Measurements from ENCODE around the gene SLC26A9. TPM values are rescaled to one million over a fixed set of nuclear protein-coding genes. Genes with fewer than 3 reads are reported as not detected.

The SLC26A9 gene
- total RNA-seq, 1 experiment from 2014 or later, result not detected

DNA sequence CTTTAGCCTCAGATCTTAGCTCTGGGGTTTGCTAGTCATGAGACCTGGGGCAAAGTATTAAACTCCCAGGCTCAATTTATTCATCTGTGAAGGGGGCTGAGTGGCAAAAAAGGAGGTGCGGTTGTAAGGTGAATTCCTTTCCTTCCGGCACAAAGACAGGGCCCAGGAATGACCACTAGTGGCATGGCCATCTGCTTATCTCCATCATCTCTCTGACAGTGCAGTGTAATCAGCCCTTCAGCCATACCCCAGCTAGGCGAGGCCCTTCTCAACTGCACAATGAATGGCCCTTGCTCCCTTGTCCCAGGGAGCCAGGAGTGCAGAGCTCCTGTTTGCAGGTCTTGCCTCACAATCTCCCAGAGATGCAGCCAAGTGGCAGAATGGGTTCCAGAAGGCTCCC, 5.6 kb upstream of the SLC26A9 start:
- no peaks in the 10 kb centered on the region for H3K9me3 ChIP-seq (ENCODE audit: low read length)
- no peak for ATAC-seq
- H3K4me2 ChIP-seq (ENCODE audit: low read length), result no peak overlapping the region
- DNase-seq, result no peak
- H3K9ac ChIP-seq (ENCODE audit: low read length), result no peak overlapping the region
- peaks cover 39% of the 10 kb centered on the region for H3K27me3 ChIP-seq (ENCODE audit: low read length)
- no peaks in the 10 kb centered on the region for H3K9me2 ChIP-seq (replicated peaks; ENCODE audit: low read length)
- CTCF ChIA-PET, result no interaction called here
- intact Hi-C loops (cut with micrococcal nuclease), result no loop called here
- H3K27ac ChIP-seq (ENCODE audit: low read length), result no peak overlapping the region
- no peak overlapping the region for H2AFZ ChIP-seq (ENCODE audit: low read length)
- H3F3A ChIP-seq (ENCODE audit: low read length, unreplicated experiment), result no peaks in the 10 kb centered on the region
- BruUV-seq (replicated peaks), result no TSS peak
- no peak overlapping the region for H3K4me3 ChIP-seq (ENCODE audit: low read length)
- no peaks in the 10 kb centered on the region for H3K36me3 ChIP-seq (ENCODE audit: low read depth, low read length)
- peaks cover 17% of the 10 kb centered on the region for H3K4me1 ChIP-seq (ENCODE audit: insufficient read depth, low read length)
- TF ChIP-seq CTCF (conservative IDR thresholded peaks at IDR 0.05; ENCODE audit: low read depth, low read length) (no peak), EZH2 (IDR thresholded peaks at IDR 0.05; ENCODE audit: low read length, unreplicated experiment) (no peak), EZH2phosphoT487 (IDR thresholded peaks at IDR 0.05; ENCODE audit: borderline replicate concordance, low read length) (no peak)
- H4K20me1 ChIP-seq (ENCODE audit: low read length), result no peaks in the 10 kb centered on the region
- POLR2A ChIA-PET (ENCODE audit: unreplicated experiment), result no interaction called here
- H3K79me2 ChIP-seq (ENCODE audit: low read length), result no peaks in the 10 kb centered on the region

DNA sequence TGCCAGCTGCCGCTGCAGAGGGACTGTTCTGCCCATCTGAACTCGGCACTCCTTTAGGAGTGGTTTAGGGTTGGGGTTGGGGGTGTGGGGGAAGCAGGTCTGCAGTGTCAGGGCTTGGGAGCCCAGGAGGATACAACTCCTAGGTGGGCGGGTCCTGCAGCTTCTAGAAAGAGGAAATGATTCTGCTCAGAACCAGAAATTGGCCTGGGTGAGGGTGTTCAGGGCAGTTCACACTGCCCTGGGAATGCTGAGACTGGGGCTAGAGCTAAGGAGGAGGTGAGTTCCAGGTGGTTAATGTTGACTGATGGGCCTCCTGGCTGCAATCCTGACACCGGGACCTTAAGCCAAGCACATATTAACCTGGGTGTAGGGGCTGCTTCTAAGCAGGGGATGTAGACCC, 4.8 kb upstream of the SLC26A9 start:
- H3K4me2 ChIP-seq (ENCODE audit: low read length), result no peak overlapping the region
- no peaks in the 10 kb centered on the region for H3K9me2 ChIP-seq (replicated peaks; ENCODE audit: low read length)
- H2AFZ ChIP-seq (ENCODE audit: low read length), result no peak overlapping the region
- intact Hi-C loops (cut with micrococcal nuclease), result no loop called here
- TF ChIP-seq EZH2phosphoT487 (IDR thresholded peaks at IDR 0.05; ENCODE audit: borderline replicate concordance, low read length) (no peak), CTCF (conservative IDR thresholded peaks at IDR 0.05; ENCODE audit: low read depth, low read length) (no peak), EZH2 (IDR thresholded peaks at IDR 0.05; ENCODE audit: low read length, unreplicated experiment) (no peak)
- CTCF ChIA-PET, result no interaction called here
- peaks cover 44% of the 10 kb centered on the region for H3K27me3 ChIP-seq (ENCODE audit: low read length)
- DNase-seq, result no peak
- H3K36me3 ChIP-seq (ENCODE audit: low read depth, low read length), result no peaks in the 10 kb centered on the region
- POLR2A ChIA-PET (ENCODE audit: unreplicated experiment), result no interaction called here
- peaks cover 17% of the 10 kb centered on the region for H3K4me1 ChIP-seq (ENCODE audit: insufficient read depth, low read length)
- no peaks in the 10 kb centered on the region for H4K20me1 ChIP-seq (ENCODE audit: low read length)
- no peak overlapping the region for H3K4me3 ChIP-seq (ENCODE audit: low read length)
- H3K9ac ChIP-seq (ENCODE audit: low read length), result no peak overlapping the region
- ATAC-seq, result no peak
- no peaks in the 10 kb centered on the region for H3F3A ChIP-seq (ENCODE audit: low read length, unreplicated experiment)
- BruUV-seq (replicated peaks), result no TSS peak
- H3K79me2 ChIP-seq (ENCODE audit: low read length), result no peaks in the 10 kb centered on the region
- no peaks in the 10 kb centered on the region for H3K9me3 ChIP-seq (ENCODE audit: low read length)
- no peak overlapping the region for H3K27ac ChIP-seq (ENCODE audit: low read length)

DNA sequence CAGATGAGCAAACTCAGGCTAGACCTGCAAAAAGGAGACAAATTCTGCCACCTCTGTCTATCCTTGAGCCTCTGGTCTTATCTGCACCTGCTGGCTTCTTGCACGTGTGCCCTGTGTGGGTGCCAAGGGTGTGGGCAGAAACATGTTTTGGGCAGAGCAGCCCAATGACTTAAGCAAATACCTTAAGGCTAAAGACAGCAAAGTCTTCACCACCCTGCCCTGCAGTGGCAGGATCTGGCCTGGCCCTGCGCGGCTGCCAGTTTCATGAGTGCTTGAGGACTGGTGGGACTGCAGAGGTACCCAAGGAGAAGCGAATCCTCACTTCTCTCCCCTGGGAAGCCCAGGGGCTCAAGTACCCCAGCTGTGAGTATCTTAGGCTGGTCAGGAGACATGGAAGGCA, 3.8 kb upstream of the SLC26A9 start:
- Histone ChIP-seq H2AFZ (ENCODE audit: low read length) (no peak overlapping the region), H3K27me3 (ENCODE audit: low read length) (peaks cover 54% of the 10 kb centered on the region), H3K9me2 (replicated peaks; ENCODE audit: low read length) (no peaks in the 10 kb centered on the region), H3K27ac (ENCODE audit: low read length) (no peak overlapping the region), H3K9ac (ENCODE audit: low read length) (no peak overlapping the region), H3K79me2 (ENCODE audit: low read length) (no peaks in the 10 kb centered on the region), H3K4me3 (ENCODE audit: low read length) (no peak overlapping the region), H3K36me3 (ENCODE audit: low read depth, low read length) (no peaks in the 10 kb centered on the region), H3F3A (ENCODE audit: low read length, unreplicated experiment) (no peaks in the 10 kb centered on the region), H3K4me1 (ENCODE audit: insufficient read depth, low read length) (peaks cover 17% of the 10 kb centered on the region), H3K9me3 (ENCODE audit: low read length) (no peaks in the 10 kb centered on the region), H4K20me1 (ENCODE audit: low read length) (no peaks in the 10 kb centered on the region), H3K4me2 (ENCODE audit: low read length) (no peak overlapping the region)
- POLR2A ChIA-PET (ENCODE audit: unreplicated experiment), result no interaction called here
- intact Hi-C loops (cut with micrococcal nuclease), result no loop called here
- no TSS peak for BruUV-seq (replicated peaks)
- DNase-seq, result peak; percentile 65
- ATAC-seq, result peak; percentile 76
- no peak for TF ChIP-seq EZH2 (IDR thresholded peaks at IDR 0.05; ENCODE audit: low read length, unreplicated experiment)
- TF ChIP-seq CTCF (conservative IDR thresholded peaks at IDR 0.05; ENCODE audit: low read depth, low read length), result no peak
- no peak for TF ChIP-seq EZH2phosphoT487 (IDR thresholded peaks at IDR 0.05; ENCODE audit: borderline replicate concordance, low read length)
- CTCF ChIA-PET, result interaction anchor here (1.3 kb wide), 1 partner anchor 30 kb away, joined by 5 read pairs; no protein-coding TSS in a partner anchor
